Stimulated activated memory B cell treated with anti-CD40 and anti-IgM and Interleukin-4, amounts not matched to agents 10 μg/mL and 1 μg/mL and 100 μg/mL, for 72 hours (primary cell): Measurements from ENCODE around the gene ITGB6.
"Not testable (repeated sequence)": the region's sequence is repeated elsewhere in the genome, so short reads cannot be mapped to it uniquely, and the experiment has no call there.

Experiments
- ATAC-seq: fragments of 150-1000 bp; cut with Tn5 transposase; 2 replicates; pipeline ENCODE4 v1.10.0; 2021
- H3K27ac Mint-ChIP-seq: one replicate; pipeline ENCODE4 v1.8.0; 2022; ENCODE audit warnings: mild to moderate bottlenecking, mixed read lengths
- H3K27me3 Mint-ChIP-seq: one replicate; pipeline ENCODE4 v1.8.0; 2022; ENCODE audit warnings: mixed read lengths
- H3K36me3 Mint-ChIP-seq: one replicate; pipeline ENCODE4 v1.8.0; 2022; ENCODE audit warnings: mixed read lengths
- H3K4me1 Mint-ChIP-seq: one replicate; pipeline ENCODE4 v1.8.0; 2022; ENCODE audit warnings: mixed read lengths
- H3K4me3 Mint-ChIP-seq: one replicate; pipeline ENCODE4 v1.8.0; 2022; ENCODE audit warnings: mild to moderate bottlenecking, moderate library complexity, mixed read lengths
- H3K9me3 Mint-ChIP-seq: one replicate; pipeline ENCODE4 v1.8.0; 2022; ENCODE audit warnings: mixed read lengths

The ITGB6 gene

DNA sequence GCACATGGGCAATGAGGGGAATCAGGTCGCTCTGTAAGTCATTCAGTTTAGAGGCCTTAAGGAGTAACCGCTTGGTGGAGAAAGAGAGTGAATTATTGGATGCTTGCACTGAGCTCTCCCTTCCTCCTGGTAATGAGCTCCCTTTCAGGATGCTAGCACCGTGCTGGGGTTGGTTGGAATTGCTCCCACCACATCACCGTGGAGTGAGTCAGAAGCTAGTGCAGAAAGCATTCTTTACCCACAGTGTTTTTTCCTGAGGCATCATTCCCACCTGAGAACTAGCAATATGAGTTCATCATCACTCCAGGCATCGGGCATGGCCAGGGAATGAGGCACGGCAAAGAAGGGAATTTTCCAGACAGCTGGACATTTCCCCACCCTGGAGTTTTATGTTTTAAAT, 57.6 kb downstream of the ITGB6 start:
- Mint-ChIP-seq H3K36me3 (no peaks in the 10 kb centered on the region), H3K27me3 (peaks cover 23% of the 10 kb centered on the region), H3K9me3 (no peaks in the 10 kb centered on the region), H3K4me1 (no peaks in the 10 kb centered on the region), H3K4me3 (no peak overlapping the region), H3K27ac (no peak overlapping the region)
- ATAC-seq = no peak

DNA sequence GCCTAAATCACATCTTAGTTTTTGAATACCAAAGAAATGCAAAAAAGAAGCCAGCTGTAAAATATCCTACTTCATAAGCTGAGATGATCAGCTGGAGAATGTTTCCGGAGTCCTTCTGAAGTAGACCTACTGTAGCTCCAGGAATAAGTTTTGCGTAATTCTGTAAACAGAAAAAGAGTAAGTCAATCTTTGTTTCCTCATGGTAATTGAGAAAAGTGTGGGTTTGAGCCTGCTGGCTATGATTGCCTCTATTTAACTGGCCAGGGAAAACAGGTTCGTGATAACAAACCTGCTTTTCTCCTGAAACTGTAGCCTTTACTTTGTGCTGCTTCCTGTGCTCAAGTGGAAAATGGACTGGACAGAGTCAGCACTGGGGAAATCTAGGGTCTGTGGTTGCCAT, 58.2 kb downstream of the ITGB6 start:
- ATAC-seq = no peak
- H3K9me3 Mint-ChIP-seq = no peaks in the 10 kb centered on the region
- H3K4me3 Mint-ChIP-seq = no peak overlapping the region
- H3K4me1 Mint-ChIP-seq = no peaks in the 10 kb centered on the region
- no peak overlapping the region for H3K27ac Mint-ChIP-seq
- H3K36me3 Mint-ChIP-seq = no peaks in the 10 kb centered on the region
- H3K27me3 Mint-ChIP-seq = peaks cover 18% of the 10 kb centered on the region

DNA sequence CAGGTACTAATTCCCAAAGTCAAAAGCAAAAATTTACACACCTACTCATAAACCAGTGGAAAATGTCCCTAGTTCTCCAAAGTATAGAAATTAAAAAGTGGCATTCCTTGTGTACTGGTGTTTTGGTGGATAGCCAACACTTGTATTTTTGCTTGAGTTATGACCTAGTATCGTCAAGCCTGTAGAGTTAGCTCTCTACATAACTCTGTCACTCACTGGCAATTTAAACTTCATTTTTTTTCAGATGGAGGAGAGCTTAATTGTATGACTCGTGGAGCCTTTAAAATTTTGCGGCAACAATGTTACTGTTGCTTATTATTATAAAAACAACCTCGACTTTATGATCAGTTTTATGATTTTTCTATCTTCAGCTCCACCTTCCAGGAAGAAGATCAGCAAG, 58.7 kb downstream of the ITGB6 start:
- ATAC-seq = no peak
- Mint-ChIP-seq H3K27me3 (peaks cover 13% of the 10 kb centered on the region), H3K9me3 (no peaks in the 10 kb centered on the region), H3K4me1 (no peaks in the 10 kb centered on the region), H3K4me3 (no peak overlapping the region), H3K36me3 (no peaks in the 10 kb centered on the region), H3K27ac (no peak overlapping the region)

- Mint-ChIP-seq H3K9me3 (no peaks in the 10 kb centered on the region), H3K27ac (no peak overlapping the region), H3K4me3 (no peak overlapping the region), H3K4me1 (no peaks in the 10 kb centered on the region), H3K27me3 (peaks cover 3% of the 10 kb centered on the region), H3K36me3 (no peaks in the 10 kb centered on the region)
- no peak for ATAC-seq
These were observed 59.6 kb downstream of the ITGB6 start for GRCh38 chr2:160140471-160140870.

- Mint-ChIP-seq H3K4me1 (no peaks in the 10 kb centered on the region), H3K27me3 (no peaks in the 10 kb centered on the region), H3K9me3 (no peaks in the 10 kb centered on the region), H3K36me3 (no peaks in the 10 kb centered on the region), H3K27ac (no peak overlapping the region), H3K4me3 (no peak overlapping the region)
- ATAC-seq = no peak
These were observed 60.1 kb downstream of the ITGB6 start for GRCh38 chr2:160139991-160140390.

- Mint-ChIP-seq H3K4me1 (no peaks in the 10 kb centered on the region), H3K36me3 (no peaks in the 10 kb centered on the region), H3K4me3 (no peak overlapping the region), H3K27ac (no peak overlapping the region), H3K9me3 (no peaks in the 10 kb centered on the region), H3K27me3 (no peaks in the 10 kb centered on the region)
- no peak for ATAC-seq
These were observed 60.7 kb downstream of the ITGB6 start for GRCh38 chr2:160139350-160139749.

GRCh38 chr2:160138406-160138805, 61.7 kb downstream of the ITGB6 start:
- H3K36me3 Mint-ChIP-seq = no peaks in the 10 kb centered on the region
- H3K27me3 Mint-ChIP-seq = peaks cover 9% of the 10 kb centered on the region
- ATAC-seq = no peak
- no peak overlapping the region for H3K4me3 Mint-ChIP-seq
- H3K27ac Mint-ChIP-seq = no peak overlapping the region
- no peaks in the 10 kb centered on the region for H3K4me1 Mint-ChIP-seq
- peaks cover 2% of the 10 kb centered on the region for H3K9me3 Mint-ChIP-seq

DNA sequence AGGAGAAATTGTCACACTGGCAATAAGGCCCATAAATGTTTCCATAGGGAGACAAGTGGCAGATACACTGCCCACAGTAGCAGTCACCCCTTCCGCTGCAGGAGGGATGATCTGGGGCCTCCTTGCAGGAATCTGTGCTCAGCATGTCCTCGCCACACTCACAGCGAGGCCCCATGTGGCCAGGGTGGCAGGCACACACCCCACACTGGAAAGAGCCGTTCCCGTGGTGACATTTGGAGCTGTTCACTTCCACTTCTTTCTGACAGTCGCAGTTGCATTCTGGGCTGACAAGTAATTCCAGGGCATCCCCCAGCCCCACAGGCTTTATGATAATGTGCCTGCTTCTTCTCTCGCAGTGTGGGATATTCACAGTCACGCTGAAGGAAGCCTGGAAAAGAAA, 62.6 kb downstream of the ITGB6 start:
- Mint-ChIP-seq H3K4me1 (no peaks in the 10 kb centered on the region), H3K27me3 (peaks cover 10% of the 10 kb centered on the region), H3K4me3 (no peak overlapping the region), H3K36me3 (no peaks in the 10 kb centered on the region), H3K27ac (no peak overlapping the region), H3K9me3 (peaks cover 2% of the 10 kb centered on the region)
- no peak for ATAC-seq

DNA sequence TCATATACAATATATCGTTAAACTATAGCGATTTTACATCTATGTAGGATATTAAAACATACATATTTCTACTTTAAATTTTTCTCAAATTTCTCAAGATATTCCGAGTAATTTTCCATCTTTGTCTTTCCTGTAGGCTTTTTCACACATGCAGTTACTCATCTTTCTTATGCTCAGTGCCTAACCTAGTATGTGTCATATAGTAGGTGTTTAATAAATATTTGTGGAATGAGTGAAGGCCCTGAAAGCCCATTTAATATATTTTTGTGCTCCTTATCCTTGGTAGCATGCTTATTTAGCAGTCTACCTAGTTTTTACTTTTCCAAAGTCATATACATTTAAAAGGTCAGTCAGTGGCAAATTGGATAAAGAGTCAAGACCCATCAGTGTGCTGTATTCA, 67.3 kb downstream of the ITGB6 start:
- H3K4me1 Mint-ChIP-seq = no peaks in the 10 kb centered on the region
- no peak for ATAC-seq
- no peak overlapping the region for H3K4me3 Mint-ChIP-seq
- H3K36me3 Mint-ChIP-seq = no peaks in the 10 kb centered on the region
- peaks cover 2% of the 10 kb centered on the region for H3K9me3 Mint-ChIP-seq
- H3K27me3 Mint-ChIP-seq = peaks cover 25% of the 10 kb centered on the region
- no peak overlapping the region for H3K27ac Mint-ChIP-seq

DNA sequence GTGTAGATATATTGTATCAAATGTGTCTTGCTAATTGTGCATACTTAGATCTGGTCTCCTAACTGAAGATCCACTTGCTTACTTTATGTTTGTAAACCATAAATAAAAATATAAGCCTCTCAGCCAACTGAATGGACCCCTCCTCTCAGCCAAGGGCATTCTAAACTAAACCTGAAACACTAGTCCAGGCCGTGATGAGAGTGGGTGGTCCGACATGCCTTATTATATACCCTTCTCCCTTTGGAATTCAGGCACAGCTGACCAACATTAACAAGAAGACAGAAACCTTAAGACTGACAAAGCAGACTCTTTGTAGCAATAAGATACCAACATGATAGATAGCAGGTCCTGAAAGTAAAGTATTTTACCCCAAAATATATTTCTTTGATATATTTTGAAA, 73.3 kb downstream of the ITGB6 start:
- Mint-ChIP-seq H3K27ac (no peak overlapping the region), H3K27me3 (peaks cover 24% of the 10 kb centered on the region), H3K4me1 (no peaks in the 10 kb centered on the region)

GRCh38 chr2:160126315-160126714, 73.8 kb downstream of the ITGB6 start:
- no peak for ATAC-seq
- peaks cover 24% of the 10 kb centered on the region for H3K27me3 Mint-ChIP-seq

More for the DNA sequence above, 73.3 kb downstream of the ITGB6 start:
- no peak for ATAC-seq
- H3K4me3 Mint-ChIP-seq = no peak overlapping the region
- H3K36me3 Mint-ChIP-seq = no peaks in the 10 kb centered on the region
- H3K9me3 Mint-ChIP-seq = no peaks in the 10 kb centered on the region

GRCh38 chr2:160125828-160126227, 74.2 kb downstream of the ITGB6 start:
- no peaks in the 10 kb centered on the region for H3K36me3 Mint-ChIP-seq
- no peak overlapping the region for H3K27ac Mint-ChIP-seq
- no peak for ATAC-seq
- no peaks in the 10 kb centered on the region for H3K4me1 Mint-ChIP-seq
- H3K4me3 Mint-ChIP-seq = no peak overlapping the region
- no peaks in the 10 kb centered on the region for H3K9me3 Mint-ChIP-seq
- peaks cover 24% of the 10 kb centered on the region for H3K27me3 Mint-ChIP-seq

More at GRCh38 chr2:160126315-160126714, 73.8 kb downstream of the ITGB6 start:
- Mint-ChIP-seq H3K4me3 (no peak overlapping the region), H3K27ac (no peak overlapping the region), H3K9me3 (no peaks in the 10 kb centered on the region), H3K4me1 (no peaks in the 10 kb centered on the region), H3K36me3 (no peaks in the 10 kb centered on the region)

DNA sequence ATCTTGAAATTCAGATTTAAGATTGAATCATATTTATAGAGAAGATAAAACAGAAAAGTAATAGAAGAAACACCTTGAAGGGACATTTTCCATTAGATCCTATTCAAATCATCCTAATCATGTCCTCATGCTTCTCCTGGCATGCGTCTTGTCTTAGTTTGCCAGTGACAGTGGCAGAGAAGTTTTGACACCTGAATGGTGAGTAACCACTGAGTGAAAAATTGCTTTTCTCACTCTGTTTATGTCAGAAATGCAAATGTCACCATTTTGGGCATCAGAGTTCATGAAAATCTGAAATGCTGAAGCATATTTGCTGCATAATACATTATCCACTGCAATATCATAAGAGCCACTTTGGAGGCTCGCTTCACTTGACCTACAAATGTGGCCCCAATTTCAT, 74.7 kb downstream of the ITGB6 start:
- H3K27ac Mint-ChIP-seq = no peak overlapping the region
- no peaks in the 10 kb centered on the region for H3K4me1 Mint-ChIP-seq
- no peak overlapping the region for H3K4me3 Mint-ChIP-seq
- H3K9me3 Mint-ChIP-seq = no peaks in the 10 kb centered on the region
- no peak for ATAC-seq
- no peaks in the 10 kb centered on the region for H3K36me3 Mint-ChIP-seq
- peaks cover 24% of the 10 kb centered on the region for H3K27me3 Mint-ChIP-seq

GRCh38 chr2:160124571-160124970, 75.5 kb downstream of the ITGB6 start:
- no peaks in the 10 kb centered on the region for H3K9me3 Mint-ChIP-seq
- no peak for ATAC-seq
- no peak overlapping the region for H3K27ac Mint-ChIP-seq
- H3K4me1 Mint-ChIP-seq = no peaks in the 10 kb centered on the region
- H3K4me3 Mint-ChIP-seq = no peak overlapping the region
- no peaks in the 10 kb centered on the region for H3K36me3 Mint-ChIP-seq
- peaks cover 24% of the 10 kb centered on the region for H3K27me3 Mint-ChIP-seq

DNA sequence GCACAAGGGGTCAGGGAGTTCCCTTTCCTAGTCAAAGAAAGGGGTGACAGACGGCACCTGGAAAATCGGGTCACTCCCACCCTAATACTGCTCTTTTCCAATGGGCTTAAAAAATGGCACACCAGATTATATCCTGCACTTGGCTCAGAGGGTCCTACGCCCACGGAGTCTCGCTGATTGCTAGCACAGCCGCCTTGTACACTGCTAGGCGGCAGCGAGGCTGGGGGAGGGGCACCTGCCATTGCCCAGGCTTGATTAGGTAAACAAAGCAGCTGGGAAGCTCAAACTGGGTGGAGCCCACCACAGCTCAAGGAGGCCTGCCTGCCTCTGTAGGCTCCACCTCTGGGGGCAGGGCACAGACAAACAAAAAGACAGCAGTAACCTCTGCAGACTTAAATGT, 85.4 kb downstream of the ITGB6 start:
- H3K4me1 Mint-ChIP-seq, H3K36me3 Mint-ChIP-seq, H3K9me3 Mint-ChIP-seq, ATAC-seq, H3K4me3 Mint-ChIP-seq, H3K27ac Mint-ChIP-seq: not testable (repeated sequence)
- H3K27me3 Mint-ChIP-seq = peaks cover 17% of the 10 kb centered on the region

GRCh38 chr2:160114020-160114419, 86.1 kb downstream of the ITGB6 start:
- Mint-ChIP-seq H3K36me3 (no peaks in the 10 kb centered on the region), H3K9me3 (no peaks in the 10 kb centered on the region), H3K4me3 (no peak overlapping the region), H3K27me3 (peaks cover 17% of the 10 kb centered on the region), H3K27ac (no peak overlapping the region), H3K4me1 (no peaks in the 10 kb centered on the region)
- no peak for ATAC-seq
